A673 (cell line): ENCODE results near the gene PPP1R14B. TPM values are rescaled to one million over a fixed set of nuclear protein-coding genes. Genes with fewer than 3 reads are reported as not detected.
A peak's percentile ranks its signal among the peaks of the same experiment; 100 is the strongest.

Source experiments
- BruUV-seq: library from RNA; stranded (reverse); fragments of 400-500 nt; replicated peaks from 2 replicates; lab custom pipeline; 2021; lab: Mats Ljungman, UMichigan
- CTCF ChIA-PET: fragments of 300-600 bp; sonication (Branson Sonifier 250); formaldehyde crosslinking; loops from one replicate; lab custom pipeline; 2022; ENCODE audit warnings: antibody characterized with exemption; lab: Charles Lee
- POLR2A ChIA-PET: fragments of 300-600 bp; sonication (Branson Sonifier 250); formaldehyde crosslinking; loops from one replicate; lab custom pipeline; 2022; ENCODE audit warnings: antibody characterized with exemption; ENCODE audit not compliant: low non-redundant PET; lab: Charles Lee
- DNase-seq: peaks from one replicate; pipeline ENCODE4 v3.0.0-alpha.2; 2015; ENCODE audit warnings: low spot score
- H3K27ac ChIP-seq: fragments of 200-600 bp; sonication (generic); 2 replicates; pipeline ENCODE4 v1.5.1; 2016; ENCODE audit warnings: mixed run types, low read depth, mild to moderate bottlenecking, mixed read lengths, antibody characterized with exemption, low read length; ENCODE audit not compliant: poor library complexity, severe bottlenecking
- H3K27me3 ChIP-seq: fragments of 200-600 bp; sonication (generic); replicated peaks from 2 replicates; pipeline ENCODE4 v1.6.1; 2017; ENCODE audit warnings: mixed run types, low read depth, mild to moderate bottlenecking, mixed read lengths, antibody characterized with exemption, low read length; ENCODE audit not compliant: insufficient read depth, poor library complexity
- H3K36me3 ChIP-seq: fragments of 200-600 bp; sonication (generic); 2 replicates; pipeline ENCODE4 v1.6.1; 2016; ENCODE audit warnings: mixed run types, mild to moderate bottlenecking, mixed read lengths, antibody characterized with exemption, low read length; ENCODE audit not compliant: insufficient read depth, poor library complexity, severe bottlenecking
- H3K4me1 ChIP-seq: fragments of 200-600 bp; sonication (generic); 2 replicates; pipeline ENCODE4 v1.6.1; 2017; ENCODE audit warnings: mixed run types, mild to moderate bottlenecking, mixed read lengths, antibody characterized with exemption, low read length; ENCODE audit not compliant: insufficient read depth, poor library complexity, severe bottlenecking
- H3K4me3 ChIP-seq: fragments of 200-600 bp; sonication (generic); 2 replicates; pipeline ENCODE4 v1.5.1; 2016; ENCODE audit warnings: low read depth, mixed run types, mild to moderate bottlenecking, mixed read lengths, low read length; ENCODE audit not compliant: poor library complexity, severe bottlenecking
- H3K9me3 ChIP-seq: fragments of 200-600 bp; sonication (generic); 2 replicates; pipeline ENCODE4 v1.6.1; 2016; ENCODE audit warnings: mixed run types, low read depth, mild to moderate bottlenecking, mixed read lengths, antibody characterized with exemption, low read length; ENCODE audit not compliant: poor library complexity, severe bottlenecking
- EZH2 ChIP-seq: fragments of 200-600 bp; sonication (generic); IDR thresholded peaks from 2 replicates; pipeline ENCODE4 v1.6.1; 2017; ENCODE audit warnings: borderline replicate concordance, low read depth, mild to moderate bottlenecking, mixed read lengths, antibody characterized with exemption, low read length; ENCODE audit not compliant: poor library complexity, severe bottlenecking
- intact Hi-C: fragments of 100-400 bp; cut with micrococcal nuclease; formaldehyde crosslinking; loops from one replicate; pipeline ENCODE4 v1.10.0; 2022; ENCODE audit not compliant: unreplicated experiment
- total RNA-seq: library from RNA; stranded (reverse); gene quantifications from 2 replicates; pipeline ENCODE4 v1.2.3, GENCODE V29; 2021
- TF ChIP-seq, protein P1 (sequence below): fragments of 300-800, 200-600 bp; sonication (generic); conservative IDR thresholded peaks from 2 replicates; pipeline ENCODE4 v1.5.1; 2017; ENCODE audit warnings: low read depth, mild to moderate bottlenecking, antibody characterized with exemption, low read length, moderate library complexity, mixed read lengths

The PPP1R14B gene
- total RNA-seq, 1 experiment from 2014 or later = 378 TPM

GRCh38 chr11:64204464-64204989, 42.2 kb downstream of the PPP1R14B start:
- Histone ChIP-seq H3K4me1 (peaks cover 59% of the 10 kb centered on the region), H3K27me3 (no peaks in the 10 kb centered on the region), H3K36me3 (peaks cover 59% of the 10 kb centered on the region), H3K9me3 (no peaks in the 10 kb centered on the region), H3K27ac (peak overlapping the region; percentile 93), H3K4me3 (no peak overlapping the region)
- intact Hi-C loops = loop anchor here (1.0 to 2.0 kb wide), 2 partner anchors 97 to 150 kb away; no protein-coding TSS in a partner anchor
- POLR2A ChIA-PET = interaction anchor here (0.6 to 2.4 kb wide), 3 partner anchors 19 to 211 kb away, joined by 3 to 6 read pairs (median 4); partner anchors contain the start of gene STIP1
- TF ChIP-seq, protein P1, sequence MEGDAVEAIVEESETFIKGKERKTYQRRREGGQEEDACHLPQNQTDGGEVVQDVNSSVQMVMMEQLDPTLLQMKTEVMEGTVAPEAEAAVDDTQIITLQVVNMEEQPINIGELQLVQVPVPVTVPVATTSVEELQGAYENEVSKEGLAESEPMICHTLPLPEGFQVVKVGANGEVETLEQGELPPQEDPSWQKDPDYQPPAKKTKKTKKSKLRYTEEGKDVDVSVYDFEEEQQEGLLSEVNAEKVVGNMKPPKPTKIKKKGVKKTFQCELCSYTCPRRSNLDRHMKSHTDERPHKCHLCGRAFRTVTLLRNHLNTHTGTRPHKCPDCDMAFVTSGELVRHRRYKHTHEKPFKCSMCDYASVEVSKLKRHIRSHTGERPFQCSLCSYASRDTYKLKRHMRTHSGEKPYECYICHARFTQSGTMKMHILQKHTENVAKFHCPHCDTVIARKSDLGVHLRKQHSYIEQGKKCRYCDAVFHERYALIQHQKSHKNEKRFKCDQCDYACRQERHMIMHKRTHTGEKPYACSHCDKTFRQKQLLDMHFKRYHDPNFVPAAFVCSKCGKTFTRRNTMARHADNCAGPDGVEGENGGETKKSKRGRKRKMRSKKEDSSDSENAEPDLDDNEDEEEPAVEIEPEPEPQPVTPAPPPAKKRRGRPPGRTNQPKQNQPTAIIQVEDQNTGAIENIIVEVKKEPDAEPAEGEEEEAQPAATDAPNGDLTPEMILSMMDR = peak; percentile 98
- TF ChIP-seq EZH2 = no peak
- peak; percentile 100 for DNase-seq
- no TSS peak for BruUV-seq
- CTCF ChIA-PET = interaction anchor here (0.5 to 4.6 kb wide), 23 partner anchors 8 to 484 kb away, joined by 3 to 33 read pairs (median 5); partner anchors contain the start of genes CATSPERZ, PLCB3, PPP1R14B and STIP1

DNA sequence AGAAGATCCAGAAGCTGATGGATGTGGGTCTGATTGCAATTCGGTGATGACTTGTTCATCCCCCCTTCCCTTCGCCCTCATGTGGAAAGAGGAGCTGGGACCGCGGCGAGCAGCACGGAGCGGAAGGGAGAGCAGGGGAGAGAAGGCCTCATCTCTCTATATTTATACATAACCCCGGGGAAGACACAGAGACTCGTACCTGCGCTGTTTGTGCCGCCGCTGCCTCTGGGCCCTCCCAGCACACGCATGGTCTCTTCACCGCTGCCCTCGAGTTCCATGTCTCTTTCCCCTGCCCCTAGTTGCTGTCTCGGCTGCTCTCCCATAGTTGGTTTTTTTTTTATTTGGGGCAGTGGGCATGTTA, 42.7 kb downstream of the PPP1R14B start:
- peaks cover 54% of the 10 kb centered on the region for H3K4me1 ChIP-seq
- H3K9me3 ChIP-seq = no peaks in the 10 kb centered on the region
- BruUV-seq = TSS peak; percentile 94
- H3K4me3 ChIP-seq = no peak overlapping the region
- TF ChIP-seq, protein P1 = no peak
- no peak for TF ChIP-seq EZH2
- no peak for DNase-seq
- no peaks in the 10 kb centered on the region for H3K27me3 ChIP-seq
- POLR2A ChIA-PET = interaction anchor here (2.4 kb wide), 1 partner anchor 18 kb away, joined by 6 read pairs; the partner anchor contains the start of gene STIP1
- peaks cover 63% of the 10 kb centered on the region for H3K36me3 ChIP-seq
- H3K27ac ChIP-seq = peak overlapping the region; percentile 74
- intact Hi-C loops = loop anchor here (1.0 to 2.0 kb wide), 2 partner anchors 97 to 151 kb away; no protein-coding TSS in a partner anchor
- CTCF ChIA-PET = interaction anchor here (0.5 to 4.6 kb wide), 19 partner anchors 9 to 485 kb away, joined by 3 to 33 read pairs (median 5); partner anchors contain the start of genes CATSPERZ, PLCB3, PPP1R14B and STIP1

DNA sequence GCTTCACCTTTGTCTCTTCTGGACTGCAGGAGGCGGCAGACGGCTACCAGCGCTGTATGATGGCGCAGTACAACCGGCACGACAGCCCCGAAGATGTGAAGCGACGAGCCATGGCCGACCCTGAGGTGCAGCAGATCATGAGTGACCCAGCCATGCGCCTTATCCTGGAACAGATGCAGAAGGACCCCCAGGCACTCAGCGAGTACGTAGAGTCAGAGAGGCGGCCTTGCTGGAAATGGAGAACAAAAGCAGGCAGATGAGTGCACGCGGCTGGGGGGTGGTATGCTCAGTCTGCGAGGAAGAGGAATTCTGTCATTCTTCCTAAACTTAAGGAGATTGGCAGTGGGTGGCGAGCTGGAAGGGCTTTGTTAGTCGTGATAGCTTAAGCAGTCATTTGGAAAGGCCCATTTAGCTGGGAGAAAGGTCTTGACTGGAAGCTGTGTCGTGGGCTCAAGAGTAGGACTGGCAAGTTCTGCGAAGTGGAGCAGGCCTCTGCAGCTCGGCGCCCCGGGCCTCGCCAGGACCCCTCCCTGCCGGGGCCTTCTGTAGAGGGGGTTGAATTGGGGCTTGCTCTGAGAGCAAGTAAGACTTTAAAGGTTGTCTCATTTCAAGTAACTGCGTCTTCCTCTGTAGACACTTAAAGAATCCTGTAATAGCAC, 43.2 kb downstream of the PPP1R14B start:
- DNase-seq = no peak
- TF ChIP-seq, protein P1 = no peak
- TF ChIP-seq EZH2 = no peak
- Histone ChIP-seq H3K9me3 (no peaks in the 10 kb centered on the region), H3K4me3 (no peak overlapping the region), H3K27ac (peak overlapping the region; percentile 74), H3K36me3 (peaks cover 68% of the 10 kb centered on the region), H3K27me3 (no peaks in the 10 kb centered on the region), H3K4me1 (peaks cover 49% of the 10 kb centered on the region)
- intact Hi-C loops = loop anchor here (1.0 to 2.0 kb wide), 2 partner anchors 98 to 151 kb away; no protein-coding TSS in a partner anchor
- CTCF ChIA-PET = interaction anchor here (0.8 to 4.6 kb wide), 5 partner anchors 18 to 449 kb away, joined by 3 to 33 read pairs (median 7); partner anchors contain the start of genes CATSPERZ and STIP1
- POLR2A ChIA-PET = no interaction called here
- no TSS peak for BruUV-seq
